Activated CD4-positive, alpha-beta T cell treated with anti-CD3 and anti-CD28 coated beads, Interleukin-2, amount 50 U/mL, for 4 hours (primary cell): ENCODE data around the gene EMC1.
"Not testable (repeated sequence)": the region's sequence is repeated elsewhere in the genome, so short reads cannot be mapped to it uniquely, and the experiment has no call there.

ENCODE experiments used
- DNase-seq, 2 experiments: peaks; one replicate each; pipeline ENCODE4 v3.0.0-alpha.2; 2020

The EMC1 gene

GRCh38 chr1:19187852-19188251 is 63.5 kb downstream of the EMC1 start:
- DNase-seq = no peak

DNA sequence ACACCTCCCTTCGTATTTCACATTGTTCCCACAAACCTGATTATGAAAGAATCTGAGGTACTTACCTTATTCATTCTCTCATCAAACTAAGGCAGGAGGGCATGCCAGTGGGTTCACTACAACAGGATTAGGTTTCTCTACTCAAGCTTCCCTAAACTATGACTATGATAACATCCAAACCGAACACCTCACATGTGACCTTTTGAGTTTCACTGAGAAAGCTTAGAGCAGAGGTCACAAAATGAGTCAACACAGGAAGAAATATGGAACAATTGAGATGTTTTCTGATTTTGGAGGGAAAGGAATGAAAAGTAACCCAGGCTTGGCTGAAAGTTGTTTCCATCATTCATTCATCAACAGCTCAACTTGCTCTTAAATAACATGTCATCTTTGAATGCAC is 65.3 kb downstream of the EMC1 start:
- DNase-seq = no peak

- no peak for DNase-seq
Measured at GRCh38 chr1:19182223-19182622, 69.1 kb downstream of the EMC1 start.

DNA sequence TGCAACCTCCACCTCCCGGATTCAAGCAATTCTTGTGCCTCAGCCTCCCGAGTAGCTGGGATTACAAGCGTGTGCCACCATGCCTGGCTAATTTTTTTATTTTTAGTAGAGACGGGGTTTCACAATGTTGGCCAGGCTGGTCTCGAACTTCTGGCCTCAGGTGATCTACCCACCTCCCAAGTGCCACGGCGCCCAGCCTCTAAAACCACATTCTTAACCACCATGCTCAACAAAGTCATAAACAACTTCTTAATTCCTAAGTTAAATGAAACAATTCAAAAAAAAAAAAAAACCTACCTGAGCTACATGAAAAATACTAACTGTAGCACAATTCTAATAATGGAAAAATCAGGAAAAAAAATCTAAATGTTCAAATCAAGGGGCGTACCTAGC is 71.1 kb downstream of the EMC1 start:
- DNase-seq = not testable (repeated sequence)

DNA sequence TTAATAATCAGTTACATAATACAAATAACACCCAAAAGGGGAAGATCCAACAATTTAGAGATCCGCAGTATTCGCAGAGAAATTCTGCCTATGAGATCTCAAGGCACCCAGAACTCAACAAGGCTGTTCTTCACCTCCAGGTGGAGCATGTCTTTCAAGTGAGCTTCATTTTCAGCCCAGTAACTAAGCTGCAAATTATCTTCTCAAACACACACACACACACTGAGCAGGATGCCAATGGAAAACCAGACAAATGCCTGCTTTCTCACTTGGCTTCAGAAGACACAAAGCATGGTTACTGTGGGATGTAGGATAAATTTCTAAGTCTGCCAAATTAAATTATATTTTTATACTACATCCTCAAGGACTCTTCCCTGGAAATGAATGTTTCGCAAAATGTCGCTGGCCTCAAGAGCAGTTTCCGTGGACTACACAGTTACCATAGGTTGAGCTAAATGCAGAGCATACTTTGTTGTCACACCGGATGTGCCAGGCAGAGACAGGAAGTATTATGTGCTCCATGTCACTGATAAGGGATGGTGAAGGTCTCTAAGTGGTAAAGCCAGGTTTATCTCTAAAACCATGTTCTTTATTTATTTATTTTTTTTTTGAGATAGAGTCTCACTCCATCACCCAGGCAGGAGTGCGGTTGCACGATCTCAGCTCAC is 71.6 kb downstream of the EMC1 start:
- DNase-seq = no peak

GRCh38 chr1:19178734-19179398 is 72.5 kb downstream of the EMC1 start:
- DNase-seq = no peak

DNA sequence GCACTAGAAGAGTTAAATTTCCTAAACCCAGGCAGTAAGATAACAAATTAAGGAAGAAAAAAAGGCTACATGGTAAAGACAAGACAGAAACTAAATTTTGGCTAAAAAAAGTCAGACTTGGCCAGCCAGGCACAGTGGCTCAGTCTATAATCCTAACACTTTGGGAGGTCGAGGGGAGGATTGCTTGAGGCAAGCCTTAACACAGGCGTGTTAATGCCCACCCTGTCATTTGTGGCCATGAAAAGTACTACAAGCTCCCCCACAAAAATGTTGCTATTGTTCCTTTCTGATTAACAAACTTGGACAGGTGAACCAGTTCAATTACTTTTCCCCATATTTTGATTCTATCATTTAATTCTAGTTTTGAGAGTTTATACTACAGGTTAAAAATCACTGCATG is 73.5 kb downstream of the EMC1 start:
- no peak for DNase-seq

GRCh38 chr1:19169642-19170041 is 81.7 kb downstream of the EMC1 start:
- no peak for DNase-seq

GRCh38 chr1:19167140-19167539 is 84.2 kb downstream of the EMC1 start:
- DNase-seq = no peak

GRCh38 chr1:19166066-19166465 is 85.3 kb downstream of the EMC1 start:
- DNase-seq = no peak
